Measurements from ENCODE around the gene NPAS3.
A peak's percentile ranks its signal among the peaks of the same experiment; 100 is the strongest.

NPAS3 gene

DNA sequence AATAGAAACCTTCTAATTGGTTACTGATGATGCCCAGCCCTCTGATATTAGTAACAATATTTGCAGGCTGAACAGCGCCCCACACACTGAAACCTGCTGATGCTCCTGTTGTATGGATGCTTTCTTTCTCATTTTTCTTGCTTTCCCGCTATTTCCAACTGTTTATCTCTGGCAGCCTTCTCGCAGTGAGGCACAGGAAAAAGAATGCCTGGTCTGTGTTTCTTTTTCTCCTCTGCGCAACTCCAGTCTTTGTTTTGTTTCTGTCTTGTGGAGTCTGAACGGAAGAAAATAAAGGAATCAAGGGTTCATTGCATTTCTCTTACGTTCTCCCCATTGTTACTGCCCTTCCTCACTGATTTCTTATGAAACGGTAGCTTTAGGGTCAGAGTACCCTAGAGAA is 561.0 kb downstream of the NPAS3 start:
- TF ChIP-seq EZH2phosphoT487 (IDR thresholded peaks at IDR 0.05; ENCODE audit: low read depth): no peak
- no peak overlapping the region for H3K27ac ChIP-seq (ENCODE audit: low read length)
- H3K27me3 ChIP-seq (ENCODE audit: low read depth, low read length): no peaks in the 10 kb centered on the region
- no peaks in the 10 kb centered on the region for H3K9me3 ChIP-seq (ENCODE audit: insufficient read depth, low read length)
- no peak overlapping the region for H3K4me3 ChIP-seq (ENCODE audit: low read length)
- H4K20me1 ChIP-seq (ENCODE audit: insufficient read depth, low read length): no peaks in the 10 kb centered on the region
- H2AFZ ChIP-seq (ENCODE audit: low read depth, low read length): 0 out of 2 replicates have a peak overlapping the region, but pooled peaks have one; percentile 39
- H3K4me2 ChIP-seq (ENCODE audit: low read length): no peak overlapping the region
- H3K4me1 ChIP-seq (ENCODE audit: low read length): no peaks in the 10 kb centered on the region; the same call in 1 of the 2 replicates
- H3K36me3 ChIP-seq (replicated peaks; ENCODE audit: low read depth, low read length): no peaks in the 10 kb centered on the region
- no peak overlapping the region for H3K9ac ChIP-seq (ENCODE audit: low read length)
- H3K79me2 ChIP-seq (ENCODE audit: low read length): no peaks in the 10 kb centered on the region

DNA sequence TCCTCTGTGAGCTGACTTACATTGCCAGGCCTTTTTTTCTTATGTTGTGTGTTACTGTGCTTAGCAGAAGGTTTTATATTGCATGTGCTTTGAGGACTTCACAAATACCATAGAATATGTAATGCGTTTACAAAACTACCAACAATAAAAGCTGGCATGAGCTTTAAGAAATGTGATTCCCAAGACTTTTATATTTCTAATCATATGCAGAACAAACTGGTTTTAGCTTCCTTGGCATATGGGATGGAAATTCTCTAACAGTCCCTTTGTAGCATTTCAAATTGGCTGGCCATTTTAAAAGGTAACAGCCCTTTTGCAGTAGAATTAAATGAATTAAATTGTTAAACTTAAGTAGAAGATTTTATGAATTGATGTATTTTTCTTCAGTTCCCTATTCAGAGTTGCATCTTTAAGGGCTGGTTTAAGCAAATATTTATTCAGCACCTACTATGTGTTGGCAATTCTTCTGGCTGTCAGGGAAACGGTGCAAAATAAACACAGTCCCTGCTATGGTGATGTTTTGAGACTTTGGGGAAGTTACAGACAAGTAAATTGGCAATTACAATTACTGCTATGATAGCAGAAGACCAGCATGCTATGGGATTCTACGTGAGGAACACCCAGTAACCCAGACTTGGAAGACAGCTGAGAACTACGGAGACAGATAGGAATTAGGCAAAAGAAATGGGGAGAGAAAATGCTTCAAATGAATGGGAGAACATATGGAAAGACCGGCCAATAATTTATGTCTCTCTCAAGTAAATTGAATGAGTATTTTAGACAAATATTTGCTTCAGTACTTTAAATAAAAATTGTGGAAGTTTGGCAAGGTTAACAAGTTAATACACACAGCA is 565.8 kb downstream of the NPAS3 start:
- Histone ChIP-seq H3K9ac (ENCODE audit: low read length) (no peak overlapping the region), H3K4me1 (ENCODE audit: low read length) (peaks cover 3% of the 10 kb centered on the region), H2AFZ (ENCODE audit: low read depth, low read length) (no peak overlapping the region), H3K4me2 (ENCODE audit: low read length) (no peak overlapping the region), H3K9me3 (ENCODE audit: insufficient read depth, low read length) (no peaks in the 10 kb centered on the region), H3K4me3 (ENCODE audit: low read length) (no peak overlapping the region), H3K36me3 (replicated peaks; ENCODE audit: low read depth, low read length) (no peaks in the 10 kb centered on the region), H4K20me1 (ENCODE audit: insufficient read depth, low read length) (no peaks in the 10 kb centered on the region), H3K27ac (ENCODE audit: low read length) (no peak overlapping the region), H3K27me3 (ENCODE audit: low read depth, low read length) (no peaks in the 10 kb centered on the region), H3K79me2 (ENCODE audit: low read length) (no peaks in the 10 kb centered on the region)
- no peak for TF ChIP-seq EZH2phosphoT487 (IDR thresholded peaks at IDR 0.05; ENCODE audit: low read depth)
- TF ChIP-seq, protein P1, sequence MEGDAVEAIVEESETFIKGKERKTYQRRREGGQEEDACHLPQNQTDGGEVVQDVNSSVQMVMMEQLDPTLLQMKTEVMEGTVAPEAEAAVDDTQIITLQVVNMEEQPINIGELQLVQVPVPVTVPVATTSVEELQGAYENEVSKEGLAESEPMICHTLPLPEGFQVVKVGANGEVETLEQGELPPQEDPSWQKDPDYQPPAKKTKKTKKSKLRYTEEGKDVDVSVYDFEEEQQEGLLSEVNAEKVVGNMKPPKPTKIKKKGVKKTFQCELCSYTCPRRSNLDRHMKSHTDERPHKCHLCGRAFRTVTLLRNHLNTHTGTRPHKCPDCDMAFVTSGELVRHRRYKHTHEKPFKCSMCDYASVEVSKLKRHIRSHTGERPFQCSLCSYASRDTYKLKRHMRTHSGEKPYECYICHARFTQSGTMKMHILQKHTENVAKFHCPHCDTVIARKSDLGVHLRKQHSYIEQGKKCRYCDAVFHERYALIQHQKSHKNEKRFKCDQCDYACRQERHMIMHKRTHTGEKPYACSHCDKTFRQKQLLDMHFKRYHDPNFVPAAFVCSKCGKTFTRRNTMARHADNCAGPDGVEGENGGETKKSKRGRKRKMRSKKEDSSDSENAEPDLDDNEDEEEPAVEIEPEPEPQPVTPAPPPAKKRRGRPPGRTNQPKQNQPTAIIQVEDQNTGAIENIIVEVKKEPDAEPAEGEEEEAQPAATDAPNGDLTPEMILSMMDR (IDR thresholded peaks at IDR 0.05; ENCODE audit: low read depth, low read length): no peak

DNA sequence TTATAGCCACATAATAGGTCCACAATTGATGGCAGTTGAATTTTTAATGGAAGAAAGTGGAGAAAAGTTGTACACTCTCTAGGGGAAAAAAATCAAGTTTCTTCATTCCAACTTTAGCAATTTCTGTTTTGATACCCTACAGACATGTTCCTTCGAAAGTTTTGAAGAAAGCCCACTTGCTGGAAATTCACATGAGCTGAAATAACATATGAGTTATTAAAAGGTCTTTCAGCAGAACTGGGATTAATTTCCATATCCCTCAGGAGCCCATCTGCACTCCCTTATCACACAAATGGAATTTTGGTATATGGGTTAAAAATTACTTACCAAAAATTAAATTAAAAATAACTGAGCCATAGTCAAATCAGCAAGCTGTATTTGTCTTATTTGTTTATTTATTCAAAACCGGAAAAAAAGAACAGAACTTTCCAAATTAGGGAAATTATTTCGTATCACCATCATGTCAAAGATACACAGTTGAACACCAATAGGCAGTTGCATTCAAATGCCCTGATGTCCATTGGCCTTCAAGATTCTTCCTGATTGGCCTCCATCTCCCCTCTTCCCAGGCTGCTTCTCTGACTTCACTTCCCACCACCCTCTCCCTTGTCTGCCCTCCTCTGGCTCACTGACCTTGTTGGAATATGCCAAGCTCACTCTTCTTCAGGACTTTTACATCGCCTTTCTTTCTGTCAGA is 566.7 kb downstream of the NPAS3 start:
- Histone ChIP-seq H3K79me2 (ENCODE audit: low read length) (no peaks in the 10 kb centered on the region), H3K9ac (ENCODE audit: low read length) (no peak overlapping the region), H3K9me3 (ENCODE audit: insufficient read depth, low read length) (no peaks in the 10 kb centered on the region), H3K4me2 (ENCODE audit: low read length) (no peak overlapping the region), H2AFZ (ENCODE audit: low read depth, low read length) (no peak overlapping the region), H3K27ac (ENCODE audit: low read length) (no peak overlapping the region), H3K36me3 (replicated peaks; ENCODE audit: low read depth, low read length) (no peaks in the 10 kb centered on the region), H3K27me3 (ENCODE audit: low read depth, low read length) (no peaks in the 10 kb centered on the region), H3K4me1 (ENCODE audit: low read length) (peaks cover 12% of the 10 kb centered on the region), H4K20me1 (ENCODE audit: insufficient read depth, low read length) (no peaks in the 10 kb centered on the region), H3K4me3 (ENCODE audit: low read length) (no peak overlapping the region)
- TF ChIP-seq EZH2phosphoT487 (IDR thresholded peaks at IDR 0.05; ENCODE audit: low read depth): no peak
- TF ChIP-seq, protein P1 (IDR thresholded peaks at IDR 0.05; ENCODE audit: low read depth, low read length): no peak

DNA sequence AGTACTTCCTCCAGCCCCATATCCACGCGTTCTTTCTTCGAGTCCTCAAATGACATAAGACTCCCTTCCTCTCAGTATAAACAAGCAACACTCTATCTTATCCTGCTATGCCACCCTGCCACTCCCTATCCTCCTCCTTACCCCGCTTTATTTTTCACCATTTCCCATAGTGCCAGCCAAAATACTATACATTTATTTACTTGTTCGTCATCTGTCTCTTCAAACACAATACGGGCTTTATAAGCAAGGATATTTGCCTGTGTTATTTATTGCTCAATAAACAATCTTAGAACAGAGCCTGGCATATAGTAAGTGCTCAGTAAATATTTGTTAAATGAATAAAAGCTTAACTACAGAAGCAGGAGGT is 567.3 kb downstream of the NPAS3 start:
- Histone ChIP-seq H3K4me3 (ENCODE audit: low read length) (no peak overlapping the region), H3K9ac (ENCODE audit: low read length) (no peak overlapping the region), H3K4me1 (ENCODE audit: low read length) (peaks cover 18% of the 10 kb centered on the region), H3K36me3 (replicated peaks; ENCODE audit: low read depth, low read length) (no peaks in the 10 kb centered on the region), H4K20me1 (ENCODE audit: insufficient read depth, low read length) (no peaks in the 10 kb centered on the region), H3K4me2 (ENCODE audit: low read length) (no peak overlapping the region), H2AFZ (ENCODE audit: low read depth, low read length) (no peak overlapping the region), H3K27me3 (ENCODE audit: low read depth, low read length) (no peaks in the 10 kb centered on the region), H3K79me2 (ENCODE audit: low read length) (no peaks in the 10 kb centered on the region), H3K9me3 (ENCODE audit: insufficient read depth, low read length) (no peaks in the 10 kb centered on the region), H3K27ac (ENCODE audit: low read length) (no peak overlapping the region)
- no peak for TF ChIP-seq EZH2phosphoT487 (IDR thresholded peaks at IDR 0.05; ENCODE audit: low read depth)
- TF ChIP-seq, protein P1 (IDR thresholded peaks at IDR 0.05; ENCODE audit: low read depth, low read length): no peak

Measured in OCI-LY3 (cell line).